Endothelial cell of umbilical vein (primary cell): ENCODE results near the gene SETBP1. TPM values are rescaled to one million over a fixed set of nuclear protein-coding genes. Genes with fewer than 3 reads are reported as not detected.

ENCODE experiments used
- BruUV-seq: library from RNA; stranded (reverse); fragments of 400-500 nt; replicated peaks from 2 replicates; lab custom pipeline; 2021; lab: Mats Ljungman, UMichigan
- CTCF ChIA-PET: fragments of 300-600, 350-600 bp; sonication (Branson Sonifier 250); formaldehyde crosslinking; loops from one replicate; lab custom pipeline; 2021; ENCODE audit warnings: antibody characterized with exemption, inconsistent platforms; lab: Charles Lee
- POLR2A ChIA-PET: fragments of 300-600, 350-600 bp; sonication (Branson Sonifier 250); formaldehyde crosslinking; loops from one replicate; lab custom pipeline; 2021; ENCODE audit warnings: antibody characterized with exemption, inconsistent platforms; lab: Charles Lee
- DNase-seq: peaks from one replicate; pipeline ENCODE4 v3.0.0-alpha.2; 2011; ENCODE audit warnings: low read depth, low spot score
- FAIRE-seq: peaks from 2 replicates; lab custom pipeline; 2011; peaks lifted over from hg19 to GRCh38; lab: Jason Lieb, UNC
- H2AFZ ChIP-seq: 2 replicates; pipeline ENCODE4 v1.6.0; 2012; ENCODE audit warnings: low read depth, low read length, control low read depth, inconsistent platforms
- H3K27ac ChIP-seq: 2 replicates; pipeline ENCODE4 v1.5.1; 2011; ENCODE audit warnings: low read depth, mild to moderate bottlenecking, control low read depth, low read length, moderate library complexity; ENCODE audit not compliant: insufficient read depth
- H3K27me3 ChIP-seq, 2 experiments: 2 replicates each; pipeline versions ENCODE4 v1.6.0 to v1.6.1; 2011; ENCODE audit warnings: low read length in 2 of 2, mixed read lengths in 1 of 2; ENCODE audit not compliant: control insufficient read depth in 2 of 2, insufficient read depth in 2 of 2
- H3K36me3 ChIP-seq, 2 experiments: 2 replicates in 1 of 2; 3 replicates in 1 of 2; pipeline ENCODE4 v1.5.1; 2011; ENCODE audit warnings: low read length in 2 of 2, mild to moderate bottlenecking in 1 of 2, moderate library complexity in 1 of 2; ENCODE audit not compliant: control insufficient read depth in 2 of 2, insufficient read depth in 2 of 2; ENCODE audit errors: extremely low read depth in 1 of 2
- H3K4me1 ChIP-seq: 3 replicates; pipeline ENCODE4 v1.5.1; 2011; ENCODE audit warnings: mild to moderate bottlenecking, low read length; ENCODE audit not compliant: control insufficient read depth, insufficient read depth; ENCODE audit errors: extremely low read depth
- H3K4me2 ChIP-seq: 2 replicates; pipeline ENCODE4 v1.6.1; 2011; ENCODE audit warnings: low read length, control low read depth, mixed read lengths; ENCODE audit not compliant: insufficient read depth
- H3K4me3 ChIP-seq, 3 experiments: fragments of 200-600 bp in 1 of 3; sonication (generic), shearing (Covaris generic) in 1 of 3; replicated peaks in 1 of 3; 2 replicates each; pipeline ENCODE4 v1.5.1; 2011 to 2016; ENCODE audit warnings: control low read depth in 3 of 3, low read length in 3 of 3, mild to moderate bottlenecking in 2 of 3, inconsistent platforms in 1 of 3, low read depth in 1 of 3, moderate library complexity in 1 of 3; ENCODE audit not compliant: insufficient read depth in 1 of 3
- H3K79me2 ChIP-seq: 2 replicates; pipeline ENCODE4 v1.6.0; 2012; ENCODE audit warnings: low read length, inconsistent platforms; ENCODE audit not compliant: control insufficient read depth, insufficient read depth
- H3K9ac ChIP-seq: replicated peaks from 2 replicates; pipeline ENCODE3; 2011; ENCODE audit warnings: low read length, control low read depth; ENCODE audit not compliant: insufficient read depth; ENCODE audit errors: extremely low read depth
- H3K9me1 ChIP-seq: replicated peaks from 3 replicates; pipeline ENCODE4 v1.6.0; 2011; ENCODE audit warnings: mild to moderate bottlenecking, low read length; ENCODE audit not compliant: control insufficient read depth, insufficient read depth; ENCODE audit errors: extremely low read depth
- H3K9me3 ChIP-seq: replicated peaks from 2 replicates; pipeline ENCODE4 v1.5.1; 2012; ENCODE audit warnings: low read length, inconsistent platforms; ENCODE audit not compliant: control insufficient read depth, insufficient read depth
- H4K20me1 ChIP-seq: replicated peaks from 2 replicates; pipeline ENCODE3; 2011; ENCODE audit warnings: mild to moderate bottlenecking, low read length; ENCODE audit not compliant: control insufficient read depth, insufficient read depth; ENCODE audit errors: extremely low read depth
- CTCF ChIP-seq, 2 donors: IDR thresholded peaks; 1 replicate in 1 of 2; 2 replicates in 1 of 2; pipeline ENCODE4 v1.5.1; 2011; ENCODE audit warnings: low read length in 2 of 2, mild to moderate bottlenecking in 2 of 2, moderate library complexity in 2 of 2, control low read depth in 1 of 2, inconsistent platforms in 1 of 2, low read depth in 1 of 2; ENCODE audit not compliant: insufficient read depth in 1 of 2; ENCODE audit errors: extremely low read depth in 1 of 2
- EZH2 ChIP-seq: IDR thresholded peaks from 2 replicates; pipeline ENCODE4 v1.6.1; 2012; ENCODE audit warnings: borderline replicate concordance, low read depth, mild to moderate bottlenecking, moderate library complexity, low read length, inconsistent platforms; ENCODE audit not compliant: severe bottlenecking
- FOS ChIP-seq: IDR thresholded peaks from 2 replicates; pipeline ENCODE4 v1.6.1; 2011; ENCODE audit warnings: mild to moderate bottlenecking, low read length, moderate library complexity, borderline replicate concordance; ENCODE audit not compliant: insufficient read depth
- GATA2 ChIP-seq: IDR thresholded peaks from 2 replicates; pipeline ENCODE4 v1.7.0; 2011; ENCODE audit warnings: low read depth, mild to moderate bottlenecking, moderate library complexity, mixed read lengths, low read length; ENCODE audit not compliant: insufficient read length, insufficient read depth
- JUN ChIP-seq: IDR thresholded peaks from 2 replicates; pipeline ENCODE4 v1.6.1; 2011; ENCODE audit warnings: borderline replicate concordance, low read depth; ENCODE audit not compliant: insufficient read length, insufficient read depth
- MAX ChIP-seq: IDR thresholded peaks from 2 replicates; pipeline ENCODE4 v1.6.1; 2011; ENCODE audit not compliant: insufficient read depth, insufficient read length
- MYC ChIP-seq: IDR thresholded peaks from one replicate; pipeline ENCODE4 v1.6.1; 2011; ENCODE audit warnings: mild to moderate bottlenecking, low read depth, low read length
- POLR2A ChIP-seq: IDR thresholded peaks from 2 replicates; pipeline ENCODE4 v1.6.1; 2012; ENCODE audit warnings: low read depth, mild to moderate bottlenecking, control low read depth, low read length
- POLR2AphosphoS5 ChIP-seq: IDR thresholded peaks from 2 replicates; pipeline ENCODE4 v1.6.1; 2012; ENCODE audit warnings: low read depth, mild to moderate bottlenecking, control low read depth, low read length, moderate library complexity; ENCODE audit not compliant: insufficient read depth
- dilution Hi-C: fragments of 300-500 bp; cut with MboI; formaldehyde crosslinking; loops from one replicate; pipeline ENCODE4 v1.15.0; 2019; ENCODE audit warnings: low sequenced_read_pairs; ENCODE audit not compliant: extremely low pct_ligation_motif_present
- intact Hi-C: fragments of 100-400 bp; cut with micrococcal nuclease; formaldehyde crosslinking; loops from one replicate; pipeline ENCODE4 v1.10.0; 2022
- polyA plus RNA-seq, 4 experiments: library from polyadenylated mRNA; depleted of rRNA in 3 of 4; stranded (reverse) in 3 of 4; unstranded in 1 of 4; fragments of >200 nt; gene quantifications; 2 replicates each; pipeline versions ENCODE4 v1.2.1 to v1.2.3, GENCODE V29; 2011 to 2012; ENCODE audit warnings: missing spikeins in 1 of 4
- total RNA-seq: library from RNA; stranded (reverse); gene quantifications from 2 replicates; pipeline ENCODE4 v1.2.3, GENCODE V29; 2021

SETBP1 gene
- total and polyA plus RNA-seq, 2 donors (not counting 3 experiments of a cell fraction or from before 2014, with no cell fraction given), result 0.76 to 3.1 TPM

GRCh38 chr18:44659771-44660170 lies 20.9 kb upstream of the SETBP1 start:
- H2AFZ ChIP-seq, result no peak overlapping the region
- H4K20me1 ChIP-seq, result no peaks in the 10 kb centered on the region
- no peak for FAIRE-seq
- dilution Hi-C loops, result no loop called here
- H3K4me1 ChIP-seq, result no peaks in the 10 kb centered on the region
- no TSS peak for BruUV-seq
- H3K4me3 ChIP-seq, result no peak overlapping the region
- no peaks in the 10 kb centered on the region for H3K9me3 ChIP-seq
- H3K27ac ChIP-seq, result no peak overlapping the region
- H3K79me2 ChIP-seq, result no peaks in the 10 kb centered on the region
- ChIA-PET POLR2A (no interaction called here), CTCF (no interaction called here)
- no peak for TF ChIP-seq MYC
- TF ChIP-seq GATA2, result no peak
- TF ChIP-seq EZH2, result no peak
- no peak for TF ChIP-seq JUN
- no peak for TF ChIP-seq POLR2A
- no peak for TF ChIP-seq FOS
- TF ChIP-seq MAX, result no peak
- no peak for TF ChIP-seq CTCF (IDR thresholded peaks at IDR 0.05; ENCODE audit: extremely low read depth in 1 of 2, insufficient read depth in 1 of 2, low read depth in 1 of 2, low read length in 2 of 2)
- no peak for TF ChIP-seq POLR2AphosphoS5
- DNase-seq, result no peak
- H3K9ac ChIP-seq, result no peak overlapping the region
- intact Hi-C loops, result no loop called here
- no peaks in the 10 kb centered on the region for H3K27me3 ChIP-seq
- no peaks in the 10 kb centered on the region for H3K36me3 ChIP-seq
- no peak overlapping the region for H3K4me2 ChIP-seq
- H3K9me1 ChIP-seq, result no peaks in the 10 kb centered on the region
